HL-60/S4 (cell line): ENCODE measurements around the gene CHST11.

ENCODE experiments used
- in situ Hi-C: fragments of 300-500 bp; cut with MboI; formaldehyde crosslinking; loops from 2 replicates; pipeline ENCODE4 v1.14.3; 2022; ENCODE audit warnings: low sequenced_read_pairs

The CHST11 gene

DNA sequence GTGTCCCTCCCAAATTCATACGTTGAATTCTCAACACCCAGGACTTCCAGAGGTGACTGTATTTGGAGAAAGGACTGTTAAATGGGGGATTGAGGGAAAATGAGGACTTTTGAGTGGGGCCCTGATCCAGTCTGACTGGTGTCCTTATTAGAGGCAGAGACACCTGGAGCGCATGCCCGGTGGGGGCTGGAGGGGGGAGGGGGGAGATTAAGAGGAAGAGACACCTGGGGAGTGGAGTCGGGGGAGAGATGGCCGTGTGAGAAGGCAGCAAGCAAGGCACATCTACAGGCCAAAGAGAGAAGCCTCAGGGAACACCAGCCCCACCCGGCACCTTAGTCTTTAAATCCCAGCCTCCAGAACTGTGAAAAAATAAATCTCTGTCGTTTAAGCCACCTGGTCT lies 291.6 kb downstream of the CHST11 start:
- in situ Hi-C loops = no loop called here

- in situ Hi-C loops = no loop called here
These were observed 292.0 kb downstream of the CHST11 start for GRCh38 chr12:104748790-104749189.

DNA sequence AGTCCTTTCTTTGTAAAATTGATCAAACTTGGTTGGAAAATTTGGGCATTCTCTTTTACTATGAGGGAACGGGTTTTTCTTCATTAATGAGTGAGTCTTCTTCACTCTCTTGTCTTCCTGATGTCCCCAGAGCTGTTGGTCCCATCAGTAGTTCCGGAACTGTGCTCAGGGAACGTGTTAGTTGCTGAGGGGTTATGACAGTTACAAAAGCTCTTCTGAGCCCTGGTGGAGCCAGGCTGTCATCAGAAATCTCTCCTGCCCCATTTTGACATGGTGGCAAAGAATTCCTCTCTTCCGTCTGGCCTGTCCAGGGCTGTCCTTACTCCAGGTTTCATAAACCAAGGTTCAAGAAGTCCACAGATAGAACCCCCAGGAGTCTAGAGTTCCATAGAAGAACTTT lies 292.8 kb downstream of the CHST11 start:
- in situ Hi-C loops = no loop called here

- in situ Hi-C loops = no loop called here
These were observed 293.3 kb downstream of the CHST11 start for GRCh38 chr12:104750061-104750460.

GRCh38 chr12:104751120-104751519 lies 294.4 kb downstream of the CHST11 start:
- in situ Hi-C loops = no loop called here

GRCh38 chr12:104751594-104751993 lies 294.8 kb downstream of the CHST11 start:
- in situ Hi-C loops = no loop called here

DNA sequence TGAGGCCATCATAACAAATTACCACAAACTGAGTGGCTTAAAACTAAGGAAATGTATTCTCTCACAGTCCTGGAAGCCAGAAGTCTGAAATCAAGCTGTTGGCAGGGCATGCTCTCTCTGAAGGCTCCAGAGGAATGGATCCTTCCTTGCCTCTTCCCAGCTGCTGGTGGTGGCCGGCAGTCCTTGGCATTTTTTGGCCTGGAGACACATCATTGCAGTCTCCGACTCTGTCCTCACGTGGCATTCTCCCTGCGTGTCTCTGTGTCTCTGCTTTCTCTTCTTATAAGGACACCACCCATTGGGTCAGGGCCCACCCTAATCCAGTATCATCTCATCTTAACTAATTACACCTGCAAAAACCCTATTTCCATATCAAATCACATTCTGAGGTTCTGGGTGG lies 295.3 kb downstream of the CHST11 start:
- in situ Hi-C loops = no loop called here

DNA sequence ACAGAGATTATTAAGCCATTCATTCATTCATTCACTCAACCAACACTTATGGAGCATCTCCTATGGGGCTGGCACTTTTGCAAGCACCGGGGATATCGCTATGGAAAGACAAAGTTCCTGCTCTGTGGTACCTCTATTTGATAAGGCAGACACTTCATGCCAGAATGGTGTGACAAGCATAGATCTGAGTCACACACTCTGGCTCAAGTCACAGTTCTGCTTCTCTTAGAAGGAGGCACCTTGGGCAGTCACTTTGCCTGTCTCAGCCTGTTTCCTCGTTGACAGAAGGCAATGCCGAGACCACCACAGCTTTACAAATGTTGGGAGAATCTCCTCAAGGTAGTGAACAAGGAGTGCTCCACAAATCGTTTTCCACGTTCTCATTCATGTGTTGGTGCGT lies 296.1 kb downstream of the CHST11 start:
- in situ Hi-C loops = no loop called here

DNA sequence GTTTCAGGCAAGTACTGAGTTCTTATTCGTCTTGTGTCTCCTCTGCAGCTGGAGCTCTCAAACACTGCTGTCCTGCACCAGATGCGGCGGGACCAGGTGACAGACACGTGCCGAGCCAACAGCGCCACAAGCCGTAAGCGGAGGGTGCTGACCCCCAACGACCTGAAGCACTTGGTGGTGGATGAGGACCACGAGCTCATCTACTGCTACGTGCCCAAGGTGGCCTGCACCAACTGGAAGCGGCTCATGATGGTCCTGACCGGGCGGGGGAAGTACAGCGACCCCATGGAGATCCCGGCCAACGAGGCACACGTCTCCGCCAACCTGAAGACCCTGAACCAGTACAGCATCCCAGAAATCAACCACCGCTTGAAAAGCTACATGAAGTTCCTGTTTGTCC lies 300.2 kb downstream of the CHST11 start:
- in situ Hi-C loops = no loop called here

GRCh38 chr12:104758771-104759170 lies 302.0 kb downstream of the CHST11 start:
- in situ Hi-C loops = no loop called here

GRCh38 chr12:104761091-104761490 lies 304.3 kb downstream of the CHST11 start:
- in situ Hi-C loops = no loop called here

DNA sequence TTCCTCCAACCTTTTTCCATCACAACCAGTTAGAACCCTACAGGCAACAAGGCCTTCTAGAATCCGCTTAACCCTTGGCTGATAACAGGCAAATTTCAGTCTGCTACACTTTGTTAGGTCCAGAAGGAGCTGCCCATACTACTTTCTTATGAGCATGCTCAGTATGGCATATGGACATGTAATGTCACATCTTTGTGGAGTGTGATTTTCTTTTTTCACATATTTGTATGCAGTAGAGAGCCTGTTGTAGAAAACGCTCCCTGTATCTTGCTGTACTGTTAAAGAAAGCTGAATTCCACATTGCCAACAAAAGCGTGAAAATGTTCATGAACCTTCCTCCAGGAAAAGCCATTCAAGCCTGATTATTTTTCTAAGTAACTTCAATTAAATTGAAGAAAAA lies 304.9 kb downstream of the CHST11 start:
- in situ Hi-C loops = no loop called here

GRCh38 chr12:104763168-104763805 lies 306.5 kb downstream of the CHST11 start:
- in situ Hi-C loops = no loop called here

DNA sequence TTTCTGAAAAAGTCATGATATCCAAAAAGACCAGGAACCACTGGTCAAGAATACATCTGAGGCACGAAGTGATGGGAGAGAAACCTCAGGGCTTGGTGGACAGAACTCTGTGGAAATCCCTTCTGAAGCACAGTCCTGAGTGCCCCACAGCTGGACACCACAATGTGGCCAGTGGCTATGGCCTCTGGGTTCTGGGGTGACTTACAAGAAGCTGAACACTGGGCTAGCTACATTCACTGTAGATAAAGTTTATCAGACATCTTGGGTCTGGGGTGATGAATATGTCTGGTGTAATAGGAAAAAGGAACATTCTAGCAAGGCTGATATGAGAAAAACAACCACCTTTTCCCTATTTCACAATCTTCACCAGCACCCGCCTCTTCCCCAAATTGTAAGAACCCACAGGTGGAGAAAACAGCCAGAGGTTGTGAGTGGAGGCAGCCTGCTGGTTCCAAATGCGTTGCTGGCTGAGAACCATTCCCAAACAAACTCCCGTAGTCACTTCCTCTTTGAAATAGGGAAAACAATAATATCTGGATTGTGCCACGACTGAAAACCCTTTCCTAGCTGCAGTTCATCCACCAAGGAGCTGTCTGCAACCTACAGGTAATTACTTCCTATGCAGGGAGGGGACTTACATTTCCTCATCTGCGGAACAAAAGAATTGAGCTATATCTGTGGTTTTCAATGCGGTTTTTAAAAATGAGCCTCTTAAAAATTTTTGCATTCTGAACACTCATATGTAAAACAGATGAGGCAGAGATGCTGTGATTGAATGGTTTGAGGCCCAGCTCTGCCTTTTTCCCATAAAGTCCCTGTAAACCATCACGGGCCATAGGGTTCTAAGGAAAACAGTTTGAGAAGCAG lies 307.7 kb downstream of the CHST11 start:
- in situ Hi-C loops = no loop called here

- in situ Hi-C loops = no loop called here
These were observed 310.5 kb downstream of the CHST11 start for GRCh38 chr12:104767261-104767660.

DNA sequence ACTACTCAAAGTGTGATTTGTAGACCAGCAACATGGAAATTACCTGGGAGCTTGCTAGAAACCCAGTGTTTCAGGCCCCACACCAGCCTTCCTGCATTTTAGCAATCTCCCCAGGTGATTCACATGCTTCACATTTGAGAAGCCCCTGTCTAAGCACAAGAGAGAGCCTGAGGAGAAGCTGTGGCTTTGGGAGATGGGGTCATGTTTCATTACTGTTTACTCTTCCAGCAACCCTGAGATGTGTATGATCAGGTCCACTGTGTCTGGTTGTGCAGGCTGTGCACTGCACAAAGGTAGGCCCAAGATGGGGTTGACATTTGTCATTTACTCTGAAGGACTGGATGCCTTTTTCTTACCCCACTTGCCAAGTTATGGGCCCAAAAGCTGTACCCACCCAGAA lies 311.3 kb downstream of the CHST11 start:
- in situ Hi-C loops = no loop called here

- in situ Hi-C loops = no loop called here
These were observed 312.4 kb downstream of the CHST11 start for GRCh38 chr12:104769144-104769561.

GRCh38 chr12:104772336-104772735 lies 315.6 kb downstream of the CHST11 start:
- in situ Hi-C loops = no loop called here

DNA sequence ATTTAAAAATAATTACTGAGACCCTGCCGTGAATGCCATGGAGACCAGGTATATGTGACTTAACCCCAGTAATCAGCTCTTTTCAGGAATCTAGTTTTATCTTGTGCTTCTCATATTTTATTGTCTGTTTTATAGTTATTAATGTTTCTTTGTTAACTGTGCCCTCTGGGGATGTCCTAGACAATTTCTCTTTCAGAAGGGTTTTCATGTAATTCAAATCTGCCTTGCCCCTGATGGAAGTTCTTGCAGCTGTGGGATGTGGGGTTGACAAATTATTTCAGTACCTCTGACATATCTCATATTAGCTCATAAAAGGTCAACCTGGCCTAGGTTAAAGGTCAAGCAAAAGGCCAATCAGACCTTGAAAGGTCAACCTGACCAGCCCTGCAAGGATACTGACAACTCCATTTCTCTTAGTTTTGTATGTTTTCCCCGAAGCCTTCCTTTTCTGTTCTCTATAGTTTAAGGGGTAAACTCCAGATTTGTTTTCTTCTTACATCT lies 319.0 kb downstream of the CHST11 start:
- in situ Hi-C loops = no loop called here

GRCh38 chr12:104779134-104779533 lies 322.4 kb downstream of the CHST11 start:
- in situ Hi-C loops = no loop called here

DNA sequence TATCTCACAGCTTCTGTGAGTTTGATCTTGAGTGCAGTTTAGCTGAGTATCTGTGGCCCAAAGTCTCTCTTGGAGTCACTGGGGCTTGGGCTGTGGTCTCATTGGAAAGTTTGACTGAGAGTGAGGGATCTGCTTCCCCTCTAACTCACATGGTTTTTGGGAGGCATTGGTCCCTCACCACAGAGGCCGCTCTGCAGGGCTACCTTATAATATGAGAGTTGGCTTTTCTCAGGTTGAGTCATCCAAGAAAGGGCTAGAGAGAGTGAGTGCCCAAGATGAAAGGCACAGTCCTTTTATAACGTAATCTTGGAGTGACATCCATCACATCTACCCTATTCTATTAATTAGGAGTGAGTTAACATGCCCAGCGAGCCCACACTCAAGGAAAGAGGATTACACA lies 325.5 kb downstream of the CHST11 start:
- in situ Hi-C loops = no loop called here

DNA sequence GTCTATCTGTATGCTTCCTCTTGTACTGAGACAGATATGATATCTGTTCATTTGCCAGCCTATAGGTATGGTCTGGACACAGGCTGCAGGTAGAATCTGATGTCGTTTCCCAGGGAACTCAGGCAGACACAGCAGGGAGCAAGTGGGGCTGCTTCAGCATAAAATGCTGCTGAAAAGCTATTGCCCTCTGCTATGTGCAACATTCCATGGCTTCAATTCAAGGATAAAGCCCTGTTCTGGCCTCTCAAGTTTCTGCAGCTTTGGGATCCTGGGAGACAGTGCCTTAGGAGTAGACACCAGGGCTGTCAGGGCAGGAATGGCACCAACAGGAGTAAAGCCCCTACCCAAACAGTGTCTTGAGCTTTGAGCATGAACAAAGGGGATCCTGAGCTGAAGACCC lies 327.8 kb downstream of the CHST11 start:
- in situ Hi-C loops = no loop called here
